GM21423 (cell line): Measurements from ENCODE around the gene ZBTB24.

Source experiments
- ATAC-seq: cut with Tn5 transposase; IDR thresholded peaks from one replicate; pipeline ENCODE4 v1.9.1; 2021; ENCODE audit warnings: mild to moderate bottlenecking, moderate library complexity; ENCODE audit not compliant: unreplicated experiment

Gene ZBTB24

GRCh38 chr6:109434456-109434855 is 48.6 kb downstream of the ZBTB24 start:
- no peak for ATAC-seq

- ATAC-seq = no peak
Observed at GRCh38 chr6:109429496-109429895, 53.5 kb downstream of the ZBTB24 start.

DNA sequence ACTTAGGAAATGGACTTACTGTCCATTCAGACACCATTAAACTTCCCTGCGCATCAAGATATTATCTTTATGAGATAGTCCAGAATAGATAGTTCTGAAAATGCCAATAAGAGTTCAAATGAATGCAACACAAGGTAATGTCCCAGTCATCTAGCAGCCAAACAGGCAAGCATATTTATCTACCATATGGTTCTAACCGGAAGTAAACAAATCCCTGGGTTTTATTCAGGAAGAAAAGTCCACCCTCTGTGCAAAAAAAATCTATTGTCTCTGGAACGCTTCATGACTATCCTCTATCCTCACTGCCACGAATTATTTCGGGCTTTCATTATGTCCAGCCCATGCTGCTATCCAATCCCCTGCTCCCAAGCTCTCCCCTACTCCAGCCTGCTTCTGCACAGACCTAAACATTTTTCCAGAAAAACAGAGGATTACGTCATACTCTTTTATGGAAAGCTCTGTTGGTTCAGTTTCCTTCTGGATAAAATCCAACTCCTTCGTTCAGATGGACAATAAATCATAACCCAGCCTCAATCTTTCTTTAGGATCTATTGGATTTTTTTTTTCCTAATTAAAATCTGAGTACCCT is 54.0 kb downstream of the ZBTB24 start:
- ATAC-seq = no peak

DNA sequence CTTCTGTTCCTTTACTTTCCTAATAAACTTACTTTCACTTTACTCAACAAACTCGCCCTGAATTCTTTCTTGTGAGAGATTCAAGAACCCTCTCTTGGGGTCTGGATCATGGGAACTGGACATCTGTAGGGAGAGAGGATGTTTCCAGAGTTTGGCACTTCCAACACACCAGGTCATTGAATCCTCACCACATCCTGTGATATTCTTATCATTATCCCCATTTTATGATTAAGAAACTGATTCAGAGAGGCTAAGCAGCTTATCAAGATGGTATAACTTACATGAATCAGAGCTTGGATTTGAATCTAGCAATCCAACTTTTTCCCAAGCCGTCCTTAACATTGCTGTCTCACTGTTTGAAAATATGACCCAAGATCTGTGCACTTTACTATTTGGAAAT is 58.1 kb downstream of the ZBTB24 start:
- no peak for ATAC-seq

- no peak for ATAC-seq
Observed at GRCh38 chr6:109421184-109421583, 61.8 kb downstream of the ZBTB24 start.

- ATAC-seq = no peak
Observed at GRCh38 chr6:109420751-109421150, 62.3 kb downstream of the ZBTB24 start.

DNA sequence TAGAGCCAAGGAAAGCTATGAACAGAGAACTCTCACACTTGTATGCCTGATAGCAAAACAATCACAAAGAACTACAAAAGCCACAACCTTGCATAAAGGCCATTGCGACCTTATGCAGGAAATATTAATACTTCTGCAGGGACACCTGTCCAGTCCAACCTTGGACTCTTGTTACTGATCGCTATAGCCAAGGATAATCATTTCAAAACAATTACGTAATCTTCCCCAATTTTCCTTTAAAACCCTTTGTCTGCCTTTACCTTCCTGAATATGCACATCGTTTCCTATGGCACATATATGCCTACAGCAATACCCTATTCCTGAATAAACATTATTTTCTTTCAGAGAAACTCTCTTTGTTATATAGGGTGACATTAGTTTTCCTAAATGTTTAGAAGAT is 65.4 kb downstream of the ZBTB24 start:
- no peak for ATAC-seq
